H9 (cell line): ENCODE data around the gene RPA1. TPM values are rescaled to one million over a fixed set of nuclear protein-coding genes. Genes with fewer than 3 reads are reported as not detected.

Experiments
- DNase-seq: peaks from one replicate; pipeline ENCODE4 v3.0.0-alpha.2; 2017
- H2AFZ ChIP-seq: one replicate; pipeline ENCODE4 v1.6.1; 2013; ENCODE audit warnings: mild to moderate bottlenecking, low read length, control low read depth, moderate library complexity
- H2AK5ac ChIP-seq: 2 replicates; pipeline ENCODE4 v1.6.1; 2013; ENCODE audit warnings: low read length, control low read depth, mixed read lengths; ENCODE audit not compliant: insufficient read length
- H2BK120ac ChIP-seq: one replicate; pipeline ENCODE4 v1.6.1; 2013; ENCODE audit warnings: low read depth, mild to moderate bottlenecking, low read length, control low read depth, inconsistent platforms; ENCODE audit not compliant: poor library complexity, severe bottlenecking
- H2BK12ac ChIP-seq: 2 replicates; pipeline ENCODE4 v1.6.1; 2013; ENCODE audit warnings: low read length, control low read depth, mixed read lengths, low read depth; ENCODE audit not compliant: insufficient read length
- H2BK15ac ChIP-seq: 2 replicates; pipeline ENCODE4 v1.6.1; 2013; ENCODE audit warnings: low read depth, low read length, control low read depth
- H2BK20ac ChIP-seq: one replicate; pipeline ENCODE4 v1.6.1; 2013; ENCODE audit warnings: low read depth, mild to moderate bottlenecking, low read length, control low read depth, inconsistent platforms; ENCODE audit not compliant: poor library complexity, severe bottlenecking
- H2BK5ac ChIP-seq: 2 replicates; pipeline ENCODE4 v1.6.1; 2013; ENCODE audit warnings: low read length, control low read depth, mixed read lengths; ENCODE audit not compliant: insufficient read length
- H3K14ac ChIP-seq: 2 replicates; pipeline ENCODE4 v1.6.1; 2013; ENCODE audit warnings: low read length, control low read depth; ENCODE audit not compliant: insufficient read depth
- H3K18ac ChIP-seq: 2 replicates; pipeline ENCODE4 v1.6.1; 2013; ENCODE audit warnings: low read depth, mild to moderate bottlenecking, mixed read lengths, low read length, control low read depth; ENCODE audit not compliant: insufficient read length
- H3K23ac ChIP-seq: 2 replicates; pipeline ENCODE4 v1.6.1; 2013; ENCODE audit warnings: low read length, control low read depth, mixed read lengths, low read depth; ENCODE audit not compliant: insufficient read length
- H3K23me2 ChIP-seq: 2 replicates; pipeline ENCODE4 v1.6.1; 2013; ENCODE audit warnings: low read depth, mild to moderate bottlenecking, mixed read lengths, low read length, control low read depth; ENCODE audit not compliant: insufficient read length, poor library complexity, severe bottlenecking
- H3K27ac ChIP-seq: 2 replicates; pipeline ENCODE4 v1.5.1; 2013; ENCODE audit warnings: low read length, control low read depth, mixed read lengths, low read depth; ENCODE audit not compliant: insufficient read length
- H3K27me3 ChIP-seq: 2 replicates; pipeline ENCODE4 v1.6.1; 2013; ENCODE audit warnings: low read length, control low read depth, inconsistent platforms; ENCODE audit not compliant: insufficient read depth
- H3K4ac ChIP-seq: 2 replicates; pipeline ENCODE4 v1.6.1; 2013; ENCODE audit warnings: low read depth, mild to moderate bottlenecking, control low read depth, inconsistent platforms, low read length, moderate library complexity
- H3K4me1 ChIP-seq: 2 replicates; pipeline ENCODE4 v1.6.1; 2013; ENCODE audit warnings: low read length, control low read depth, inconsistent platforms; ENCODE audit not compliant: insufficient read depth
- H3K4me2 ChIP-seq: 2 replicates; pipeline ENCODE4 v1.6.1; 2013; ENCODE audit warnings: low read length, control low read depth, mixed read lengths; ENCODE audit not compliant: insufficient read length, insufficient read depth
- H3K56ac ChIP-seq: 2 replicates; pipeline ENCODE4 v1.6.1; 2013; ENCODE audit warnings: low read depth, mild to moderate bottlenecking, mixed read lengths, low read length, control low read depth; ENCODE audit not compliant: insufficient read length
- H3K79me1 ChIP-seq: 2 replicates; pipeline ENCODE4 v1.6.1; 2013; ENCODE audit warnings: low read depth, mild to moderate bottlenecking, moderate library complexity, low read length, control low read depth, inconsistent platforms; ENCODE audit not compliant: insufficient read depth, poor library complexity, severe bottlenecking
- H3K79me2 ChIP-seq: 2 replicates; pipeline ENCODE4 v1.6.1; 2013; ENCODE audit warnings: low read length, control low read depth, inconsistent platforms; ENCODE audit not compliant: insufficient read depth
- H3K9ac ChIP-seq: 2 replicates; pipeline ENCODE4 v1.6.1; 2013; ENCODE audit warnings: low read length, control low read depth, mixed read lengths; ENCODE audit not compliant: insufficient read length; ENCODE audit errors: extremely low read depth
- H3K9me3 ChIP-seq: one replicate; pipeline ENCODE4 v1.6.1; 2013; ENCODE audit warnings: low read depth, low read length, inconsistent platforms; ENCODE audit not compliant: control insufficient read depth
- H3T11ph ChIP-seq: one replicate; pipeline ENCODE4 v1.6.1; 2013; ENCODE audit warnings: mild to moderate bottlenecking, low read length, control low read depth, inconsistent platforms
- H4K20me1 ChIP-seq: one replicate; pipeline ENCODE4 v1.6.1; 2013; ENCODE audit not compliant: control insufficient read depth, insufficient read length, insufficient read depth
- H4K5ac ChIP-seq: 2 replicates; pipeline ENCODE4 v1.6.1; 2013; ENCODE audit warnings: low read depth, mild to moderate bottlenecking, mixed read lengths, low read length, control low read depth; ENCODE audit not compliant: insufficient read length
- H4K8ac ChIP-seq: replicated peaks from 2 replicates; pipeline ENCODE4 v1.6.1; 2013; ENCODE audit warnings: low read length, control low read depth, mixed read lengths, low read depth; ENCODE audit not compliant: insufficient read length
- H4K91ac ChIP-seq: 2 replicates; pipeline ENCODE4 v1.6.1; 2013; ENCODE audit warnings: low read depth, mild to moderate bottlenecking, moderate library complexity, mixed read lengths, low read length, control low read depth; ENCODE audit not compliant: insufficient read length
- H3K27ac Mint-ChIP-seq, 3 experiments: 2 replicates in 2 of 3; 3 replicates in 1 of 3; pipeline ENCODE4 v1.8.0; 2020 to 2021; ENCODE audit warnings: mixed read lengths in 3 of 3, mild to moderate bottlenecking in 1 of 3, moderate library complexity in 1 of 3
- H3K27me3 Mint-ChIP-seq: 2 replicates; pipeline ENCODE4 v1.8.0; 2021; ENCODE audit warnings: low read depth, mild to moderate bottlenecking, moderate library complexity, mixed read lengths
- H3K36me3 Mint-ChIP-seq, 3 experiments: 2 replicates in 2 of 3; 3 replicates in 1 of 3; pipeline ENCODE4 v1.8.0; 2020 to 2021; ENCODE audit warnings: low read depth in 3 of 3, mixed read lengths in 3 of 3; ENCODE audit not compliant: insufficient read depth in 1 of 3
- H3K4me1 Mint-ChIP-seq, 2 experiments: 2 replicates each; pipeline ENCODE4 v1.8.0; 2020; ENCODE audit warnings: mixed read lengths in 2 of 2
- H3K4me3 Mint-ChIP-seq, 2 experiments: 2 replicates in 1 of 2; 3 replicates in 1 of 2; pipeline ENCODE4 v1.8.0; 2020 to 2021; ENCODE audit warnings: mild to moderate bottlenecking in 2 of 2, mixed read lengths in 2 of 2, moderate library complexity in 1 of 2
- H3K9me3 Mint-ChIP-seq, 2 experiments: 2 replicates in 1 of 2; 3 replicates in 1 of 2; pipeline ENCODE4 v1.8.0; 2020; ENCODE audit warnings: mild to moderate bottlenecking in 2 of 2, mixed read lengths in 2 of 2, moderate library complexity in 1 of 2
- WGBS: extraction: QIAGEN DNeasy Blood & Tissue Kit; methylation state at CpG from one replicate; pipeline ENCODE4 v1.1.7; 2013; ENCODE audit warnings: missing lambda C conversion rate, low lambda C conversion rate, mixed read lengths; ENCODE audit not compliant: insufficient read length; ENCODE audit errors: extremely low coverage; 5-methylcytosine and 5-hydroxymethylcytosine counted together
- total RNA-seq: library from RNA; stranded (reverse); gene quantifications from 2 replicates; pipeline ENCODE4 v1.2.1, GENCODE V29; 2021
- TF ChIP-seq, protein P1 (sequence below): fragments of 200-600 bp; sonication (generic); conservative IDR thresholded peaks from 3 replicates; pipeline ENCODE4 v1.8.0; 2021; ENCODE audit warnings: antibody characterized with exemption, mild to moderate bottlenecking

Gene RPA1
- total RNA-seq, 1 experiment from 2014 or later, result 215 TPM

DNA sequence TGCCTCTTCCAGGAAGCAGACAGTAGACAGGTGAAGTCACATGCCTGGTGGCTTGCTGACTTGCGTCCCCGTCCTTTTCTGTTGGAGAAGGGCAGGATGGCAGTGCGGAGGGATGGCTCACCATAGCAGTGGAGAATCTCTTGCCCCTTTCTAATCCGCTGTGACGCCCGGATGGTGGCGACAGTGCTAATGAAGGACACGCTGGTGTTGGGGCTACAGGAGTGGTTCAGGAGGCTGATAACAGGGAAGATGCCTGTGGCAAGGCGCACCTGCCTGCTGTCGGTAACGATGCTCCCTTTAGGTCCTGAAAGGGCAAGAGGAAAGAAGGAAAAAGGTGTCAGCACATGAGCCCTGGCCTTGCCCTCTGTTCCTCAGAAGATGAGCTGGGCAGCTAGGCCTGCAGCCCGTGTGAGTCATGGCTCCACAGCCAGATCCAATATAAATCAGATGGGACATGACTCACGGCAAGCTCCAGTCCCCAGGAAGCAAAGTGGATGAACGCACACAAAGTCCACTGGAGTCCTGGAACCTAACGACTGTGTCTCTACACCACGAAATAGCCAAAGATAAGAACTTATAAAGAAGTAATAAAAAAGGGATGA, 42.4 kb upstream of the RPA1 start:
- no peak overlapping the region for H4K91ac ChIP-seq
- no peaks in the 10 kb centered on the region for H3K79me2 ChIP-seq
- DNase-seq, result no peak
- H3K23ac ChIP-seq, result no peak overlapping the region
- Mint-ChIP-seq H3K36me3 (peaks cover 21 to 52% (median 43%) of the 10 kb centered on the region in 3 experiments; a peak in 6 of 7 replicates), H3K4me1 (no peaks in the 10 kb centered on the region), H3K27me3 (no peaks in the 10 kb centered on the region), H3K27ac (no peak overlapping the region; a peak in 1 of 7 replicates), H3K4me3 (no peak overlapping the region), H3K9me3 (no peaks in the 10 kb centered on the region)
- no peak overlapping the region for H3T11ph ChIP-seq
- no peak overlapping the region for H3K9ac ChIP-seq
- no peak overlapping the region for H2BK5ac ChIP-seq
- H3K23me2 ChIP-seq, result no peaks in the 10 kb centered on the region
- no peak overlapping the region for H2BK120ac ChIP-seq
- H4K8ac ChIP-seq, result no peak overlapping the region
- no peaks in the 10 kb centered on the region for H3K4me1 ChIP-seq
- no peak overlapping the region for H3K4ac ChIP-seq
- H3K14ac ChIP-seq, result no peak overlapping the region
- no peak overlapping the region for H3K56ac ChIP-seq
- no peak overlapping the region for H2BK20ac ChIP-seq
- TF ChIP-seq, protein P1, sequence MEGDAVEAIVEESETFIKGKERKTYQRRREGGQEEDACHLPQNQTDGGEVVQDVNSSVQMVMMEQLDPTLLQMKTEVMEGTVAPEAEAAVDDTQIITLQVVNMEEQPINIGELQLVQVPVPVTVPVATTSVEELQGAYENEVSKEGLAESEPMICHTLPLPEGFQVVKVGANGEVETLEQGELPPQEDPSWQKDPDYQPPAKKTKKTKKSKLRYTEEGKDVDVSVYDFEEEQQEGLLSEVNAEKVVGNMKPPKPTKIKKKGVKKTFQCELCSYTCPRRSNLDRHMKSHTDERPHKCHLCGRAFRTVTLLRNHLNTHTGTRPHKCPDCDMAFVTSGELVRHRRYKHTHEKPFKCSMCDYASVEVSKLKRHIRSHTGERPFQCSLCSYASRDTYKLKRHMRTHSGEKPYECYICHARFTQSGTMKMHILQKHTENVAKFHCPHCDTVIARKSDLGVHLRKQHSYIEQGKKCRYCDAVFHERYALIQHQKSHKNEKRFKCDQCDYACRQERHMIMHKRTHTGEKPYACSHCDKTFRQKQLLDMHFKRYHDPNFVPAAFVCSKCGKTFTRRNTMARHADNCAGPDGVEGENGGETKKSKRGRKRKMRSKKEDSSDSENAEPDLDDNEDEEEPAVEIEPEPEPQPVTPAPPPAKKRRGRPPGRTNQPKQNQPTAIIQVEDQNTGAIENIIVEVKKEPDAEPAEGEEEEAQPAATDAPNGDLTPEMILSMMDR, result no peak
- no peaks in the 10 kb centered on the region for H3K9me3 ChIP-seq
- H3K4me2 ChIP-seq, result no peak overlapping the region
- no peak overlapping the region for H4K5ac ChIP-seq
- H3K27ac ChIP-seq, result no peak overlapping the region
- H2AFZ ChIP-seq, result no peak overlapping the region
- H4K20me1 ChIP-seq, result no peaks in the 10 kb centered on the region
- H2AK5ac ChIP-seq, result no peak overlapping the region
- WGBS, result no CpG with 5 or more reads among the region's 16 CpGs
- H3K79me1 ChIP-seq, result no peaks in the 10 kb centered on the region
- no peaks in the 10 kb centered on the region for H3K27me3 ChIP-seq
- H3K18ac ChIP-seq, result no peak overlapping the region
- H2BK15ac ChIP-seq, result no peak overlapping the region
- no peak overlapping the region for H2BK12ac ChIP-seq
